Nephron progenitor cell (in vitro differentiated cells): ENCODE data around the gene INTS1.

Experiments used
- DNase-seq: peaks from one replicate; pipeline ENCODE4 v3.0.0; 2021
- H3K27ac Mint-ChIP-seq: 2 replicates; pipeline ENCODE4 v1.8.0; 2021; ENCODE audit warnings: mild to moderate bottlenecking, moderate library complexity, mixed read lengths
- H3K27me3 Mint-ChIP-seq: 2 replicates; pipeline ENCODE4 v1.8.0; 2021; ENCODE audit warnings: mild to moderate bottlenecking, low read depth, mixed read lengths; ENCODE audit not compliant: poor library complexity
- H3K36me3 Mint-ChIP-seq: 2 replicates; pipeline ENCODE4 v1.8.0; 2021; ENCODE audit warnings: low read depth, mixed read lengths
- H3K4me1 Mint-ChIP-seq: 2 replicates; pipeline ENCODE4 v1.8.0; 2021; ENCODE audit warnings: mixed read lengths
- H3K4me3 Mint-ChIP-seq: 2 replicates; pipeline ENCODE4 v1.8.0; 2021; ENCODE audit warnings: mild to moderate bottlenecking, moderate library complexity, mixed read lengths
- H3K9me3 Mint-ChIP-seq: 2 replicates; pipeline ENCODE4 v1.8.0; 2021; ENCODE audit warnings: mild to moderate bottlenecking, moderate library complexity, mixed read lengths
- TF ChIP-seq, protein P1 (sequence below): fragments of 200-600 bp; sonication (generic); IDR thresholded peaks from 2 replicates; pipeline ENCODE4 v1.5.0; 2021; ENCODE audit warnings: antibody characterized with exemption

Gene INTS1, protein sequence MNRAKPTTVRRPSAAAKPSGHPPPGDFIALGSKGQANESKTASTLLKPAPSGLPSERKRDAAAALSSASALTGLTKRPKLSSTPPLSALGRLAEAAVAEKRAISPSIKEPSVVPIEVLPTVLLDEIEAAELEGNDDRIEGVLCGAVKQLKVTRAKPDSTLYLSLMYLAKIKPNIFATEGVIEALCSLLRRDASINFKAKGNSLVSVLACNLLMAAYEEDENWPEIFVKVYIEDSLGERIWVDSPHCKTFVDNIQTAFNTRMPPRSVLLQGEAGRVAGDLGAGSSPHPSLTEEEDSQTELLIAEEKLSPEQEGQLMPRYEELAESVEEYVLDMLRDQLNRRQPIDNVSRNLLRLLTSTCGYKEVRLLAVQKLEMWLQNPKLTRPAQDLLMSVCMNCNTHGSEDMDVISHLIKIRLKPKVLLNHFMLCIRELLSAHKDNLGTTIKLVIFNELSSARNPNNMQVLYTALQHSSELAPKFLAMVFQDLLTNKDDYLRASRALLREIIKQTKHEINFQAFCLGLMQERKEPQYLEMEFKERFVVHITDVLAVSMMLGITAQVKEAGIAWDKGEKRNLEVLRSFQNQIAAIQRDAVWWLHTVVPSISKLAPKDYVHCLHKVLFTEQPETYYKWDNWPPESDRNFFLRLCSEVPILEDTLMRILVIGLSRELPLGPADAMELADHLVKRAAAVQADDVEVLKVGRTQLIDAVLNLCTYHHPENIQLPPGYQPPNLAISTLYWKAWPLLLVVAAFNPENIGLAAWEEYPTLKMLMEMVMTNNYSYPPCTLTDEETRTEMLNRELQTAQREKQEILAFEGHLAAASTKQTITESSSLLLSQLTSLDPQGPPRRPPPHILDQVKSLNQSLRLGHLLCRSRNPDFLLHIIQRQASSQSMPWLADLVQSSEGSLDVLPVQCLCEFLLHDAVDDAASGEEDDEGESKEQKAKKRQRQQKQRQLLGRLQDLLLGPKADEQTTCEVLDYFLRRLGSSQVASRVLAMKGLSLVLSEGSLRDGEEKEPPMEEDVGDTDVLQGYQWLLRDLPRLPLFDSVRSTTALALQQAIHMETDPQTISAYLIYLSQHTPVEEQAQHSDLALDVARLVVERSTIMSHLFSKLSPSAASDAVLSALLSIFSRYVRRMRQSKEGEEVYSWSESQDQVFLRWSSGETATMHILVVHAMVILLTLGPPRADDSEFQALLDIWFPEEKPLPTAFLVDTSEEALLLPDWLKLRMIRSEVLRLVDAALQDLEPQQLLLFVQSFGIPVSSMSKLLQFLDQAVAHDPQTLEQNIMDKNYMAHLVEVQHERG (N-terminal part only)

DNA sequence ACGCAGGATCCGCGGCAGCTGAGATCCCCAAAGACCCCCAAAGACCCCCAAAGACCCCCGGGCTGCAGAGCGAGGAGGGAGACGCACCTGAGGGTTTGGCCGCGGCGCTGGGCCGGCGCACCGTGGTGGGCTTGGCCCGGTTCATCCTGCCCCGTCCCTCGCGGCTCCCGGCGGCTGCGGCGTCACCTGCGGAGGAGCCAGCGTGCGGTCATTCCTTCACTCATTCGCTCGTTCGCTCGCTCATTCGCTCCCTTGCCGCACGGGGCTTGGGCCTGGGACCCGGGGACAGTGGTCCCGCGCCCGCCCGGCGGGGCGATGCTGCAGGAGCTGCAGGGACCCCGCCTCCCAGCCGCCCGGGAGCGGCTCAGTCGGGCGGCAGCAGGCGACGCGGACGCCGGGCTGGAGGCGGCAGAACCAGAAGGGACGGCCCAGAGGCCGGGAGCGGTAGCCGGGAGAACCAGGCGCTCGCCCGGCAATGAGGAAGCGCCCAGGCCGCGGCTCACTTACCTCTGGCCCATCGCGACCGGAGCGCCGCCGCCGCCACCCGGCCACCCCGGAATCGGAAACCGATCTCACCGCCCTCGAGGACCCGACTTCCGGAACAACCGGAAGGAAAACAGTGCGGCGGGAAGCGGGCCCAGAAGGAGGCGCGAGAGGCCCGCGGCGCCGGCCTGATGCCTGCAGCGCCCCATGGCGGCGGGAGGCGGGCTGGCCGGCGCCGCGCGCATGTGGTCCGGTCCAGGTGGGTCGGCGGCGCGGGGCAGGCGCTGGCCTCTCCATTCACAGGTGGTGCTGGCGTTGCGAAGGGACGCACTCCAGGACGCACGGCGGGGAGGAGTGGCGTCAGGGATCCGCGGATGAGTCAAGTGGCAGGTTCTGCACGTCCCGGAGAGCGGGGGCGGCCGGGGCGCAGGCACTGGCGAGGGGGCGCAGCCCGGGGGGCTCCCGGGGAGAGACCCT is at the start of gene INTS1:
TSS of gene INTS1 (minus strand) at position 574 of the 960 bp plus-strand sequence. CDS start at position 145, 429 bp downstream.
- H3K27me3 Mint-ChIP-seq = peaks cover 4% of the 10 kb centered on the region
- no peaks in the 10 kb centered on the region for H3K9me3 Mint-ChIP-seq
- H3K4me3 Mint-ChIP-seq = peak within 1 kb of the TSS; percentile 92
- peaks cover 20% of the 10 kb centered on the region for H3K36me3 Mint-ChIP-seq
- TF ChIP-seq, protein P1, sequence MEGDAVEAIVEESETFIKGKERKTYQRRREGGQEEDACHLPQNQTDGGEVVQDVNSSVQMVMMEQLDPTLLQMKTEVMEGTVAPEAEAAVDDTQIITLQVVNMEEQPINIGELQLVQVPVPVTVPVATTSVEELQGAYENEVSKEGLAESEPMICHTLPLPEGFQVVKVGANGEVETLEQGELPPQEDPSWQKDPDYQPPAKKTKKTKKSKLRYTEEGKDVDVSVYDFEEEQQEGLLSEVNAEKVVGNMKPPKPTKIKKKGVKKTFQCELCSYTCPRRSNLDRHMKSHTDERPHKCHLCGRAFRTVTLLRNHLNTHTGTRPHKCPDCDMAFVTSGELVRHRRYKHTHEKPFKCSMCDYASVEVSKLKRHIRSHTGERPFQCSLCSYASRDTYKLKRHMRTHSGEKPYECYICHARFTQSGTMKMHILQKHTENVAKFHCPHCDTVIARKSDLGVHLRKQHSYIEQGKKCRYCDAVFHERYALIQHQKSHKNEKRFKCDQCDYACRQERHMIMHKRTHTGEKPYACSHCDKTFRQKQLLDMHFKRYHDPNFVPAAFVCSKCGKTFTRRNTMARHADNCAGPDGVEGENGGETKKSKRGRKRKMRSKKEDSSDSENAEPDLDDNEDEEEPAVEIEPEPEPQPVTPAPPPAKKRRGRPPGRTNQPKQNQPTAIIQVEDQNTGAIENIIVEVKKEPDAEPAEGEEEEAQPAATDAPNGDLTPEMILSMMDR = peak; percentile 54
- DNase-seq = peak; percentile 88
- peaks cover 39% of the 10 kb centered on the region for H3K4me1 Mint-ChIP-seq
- peak within 1 kb of the TSS; percentile 59 for H3K27ac Mint-ChIP-seq

DNA sequence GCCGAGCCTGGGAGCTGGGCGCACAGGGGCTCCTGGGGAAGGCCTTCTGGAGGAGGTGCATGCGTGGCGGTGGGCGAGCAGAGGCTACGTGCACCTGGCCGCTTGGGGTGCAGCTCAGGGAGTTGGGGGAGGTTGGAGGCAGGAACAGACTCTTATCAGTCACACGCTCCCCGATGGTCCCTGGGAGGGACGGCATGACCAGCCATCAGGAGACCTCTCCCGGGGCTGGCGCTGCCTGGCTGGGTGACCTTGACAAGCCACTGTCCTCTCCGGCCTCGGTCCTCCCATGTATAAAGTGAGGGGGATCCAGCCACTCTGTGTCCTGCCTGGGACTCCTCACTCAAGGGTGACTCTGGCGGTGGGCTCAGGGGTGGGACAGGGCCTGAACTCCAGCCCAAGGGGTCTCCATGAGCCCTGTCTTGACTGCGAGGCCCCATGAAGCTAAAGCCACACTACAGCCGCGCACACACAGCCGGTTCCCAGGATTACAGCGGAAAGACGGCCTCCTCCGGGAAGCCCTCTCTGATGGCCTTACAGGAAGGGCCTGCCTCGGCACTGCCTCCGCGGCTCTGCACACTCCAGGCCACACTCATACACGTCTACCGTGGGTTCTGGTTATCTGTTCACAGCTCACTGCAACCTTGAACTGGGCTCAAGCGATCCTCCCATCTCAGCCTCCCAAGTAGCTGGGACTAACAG is 49.5 kb upstream of the INTS1 start:
- no peaks in the 10 kb centered on the region for H3K36me3 Mint-ChIP-seq
- no peaks in the 10 kb centered on the region for H3K27me3 Mint-ChIP-seq
- no peak for DNase-seq
- TF ChIP-seq, protein P1 = no peak
- no peaks in the 10 kb centered on the region for H3K9me3 Mint-ChIP-seq
- H3K4me1 Mint-ChIP-seq = peaks cover 31% of the 10 kb centered on the region
- no peak overlapping the region for H3K27ac Mint-ChIP-seq
- no peak overlapping the region for H3K4me3 Mint-ChIP-seq

DNA sequence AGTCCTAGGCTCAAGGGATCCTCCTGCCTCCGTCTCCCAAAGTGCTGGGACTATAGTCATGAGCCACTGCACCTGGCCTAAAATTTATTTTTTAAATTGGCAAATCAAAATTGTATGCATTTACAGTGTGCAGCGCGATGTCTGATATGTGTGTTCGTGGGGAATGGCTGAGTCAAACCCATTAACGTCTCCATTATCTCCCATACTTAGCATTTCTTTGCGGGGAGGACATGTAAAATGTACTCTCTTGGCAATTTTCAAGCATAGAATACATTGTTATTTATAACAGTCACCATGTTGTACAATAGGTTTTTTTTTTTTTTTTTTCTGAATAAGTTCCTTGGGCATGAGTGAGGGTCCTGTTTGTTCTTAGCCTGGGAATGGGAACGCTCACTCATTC is 48.0 kb upstream of the INTS1 start:
- Mint-ChIP-seq H3K9me3 (no peaks in the 10 kb centered on the region), H3K27ac (no peak overlapping the region), H3K36me3 (no peaks in the 10 kb centered on the region), H3K4me3 (no peak overlapping the region), H3K27me3 (peaks cover 4% of the 10 kb centered on the region), H3K4me1 (peaks cover 24% of the 10 kb centered on the region)
- no peak for DNase-seq
- TF ChIP-seq, protein P1 = no peak

DNA sequence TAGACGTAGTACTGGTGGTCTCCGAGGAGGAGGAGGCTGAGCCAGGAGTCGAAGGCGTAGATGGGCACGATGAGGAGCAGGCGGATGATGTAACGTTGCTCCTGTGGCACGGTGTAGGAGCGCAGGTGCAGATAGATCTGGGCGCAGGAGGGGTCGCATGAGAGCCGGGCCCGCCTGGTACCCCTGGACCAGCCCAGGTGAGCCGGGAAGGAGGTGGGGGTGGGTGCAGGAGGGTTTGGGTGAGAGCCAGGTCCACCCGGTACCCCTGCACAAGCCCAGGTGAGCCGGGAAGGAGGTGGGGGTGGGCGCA is 46.6 kb upstream of the INTS1 start:
- Mint-ChIP-seq H3K9me3 (no peaks in the 10 kb centered on the region), H3K27ac (no peak overlapping the region), H3K4me3 (no peak overlapping the region), H3K27me3 (peaks cover 4% of the 10 kb centered on the region), H3K36me3 (no peaks in the 10 kb centered on the region), H3K4me1 (peaks cover 16% of the 10 kb centered on the region)
- TF ChIP-seq, protein P1 = no peak
- DNase-seq = no peak
